T-helper 17 cell (primary cell): ENCODE results near the gene CCL3. TPM values are rescaled to one million over a fixed set of nuclear protein-coding genes. Genes with fewer than 3 reads are reported as not detected.

ENCODE experiments used
- ATAC-seq: fragments of 150-1000 bp; cut with Tn5 transposase; 2 replicates; pipeline ENCODE4 v1.10.0; 2021; ENCODE audit warnings: mild to moderate bottlenecking, moderate library complexity
- DNase-seq, 3 donors: peaks; one replicate each; pipeline versions ENCODE4 v3.0.0 to v3.0.0-alpha.2; 2020 to 2021
- H3K9me3 ChIP-seq: one replicate; pipeline ENCODE4 v1.7.0; 2013; ENCODE audit warnings: low read length, mild to moderate bottlenecking; ENCODE audit not compliant: control insufficient read depth, poor library complexity, severe bottlenecking
- H3K27ac Mint-ChIP-seq: one replicate; pipeline ENCODE4 v1.8.0; 2022; ENCODE audit warnings: mild to moderate bottlenecking, moderate library complexity, mixed read lengths
- H3K27me3 Mint-ChIP-seq: one replicate; pipeline ENCODE4 v1.8.0; 2022; ENCODE audit warnings: mixed read lengths
- H3K36me3 Mint-ChIP-seq: one replicate; pipeline ENCODE4 v1.8.0; 2022; ENCODE audit warnings: low read depth, mixed read lengths
- H3K4me1 Mint-ChIP-seq: one replicate; pipeline ENCODE4 v1.8.0; 2022; ENCODE audit warnings: mild to moderate bottlenecking, mixed read lengths
- H3K4me3 Mint-ChIP-seq: one replicate; pipeline ENCODE4 v1.8.0; 2022; ENCODE audit warnings: mild to moderate bottlenecking, moderate library complexity, mixed read lengths
- total RNA-seq, 4 donors: library from RNA in 2 of 4; stranded (reverse) in 2 of 4; gene quantifications; one replicate each; pipeline ENCODE4 v1.2.3 and lab custom pipeline; 2022 to 2026

The CCL3 gene
- total RNA-seq = 1 to 10 TPM; 5.8 to 8.8 TPM
- total RNA-seq (lab: John Stamatoyannopoulos, UW) = 0 to 0.58 reads per million in 2 donors

DNA sequence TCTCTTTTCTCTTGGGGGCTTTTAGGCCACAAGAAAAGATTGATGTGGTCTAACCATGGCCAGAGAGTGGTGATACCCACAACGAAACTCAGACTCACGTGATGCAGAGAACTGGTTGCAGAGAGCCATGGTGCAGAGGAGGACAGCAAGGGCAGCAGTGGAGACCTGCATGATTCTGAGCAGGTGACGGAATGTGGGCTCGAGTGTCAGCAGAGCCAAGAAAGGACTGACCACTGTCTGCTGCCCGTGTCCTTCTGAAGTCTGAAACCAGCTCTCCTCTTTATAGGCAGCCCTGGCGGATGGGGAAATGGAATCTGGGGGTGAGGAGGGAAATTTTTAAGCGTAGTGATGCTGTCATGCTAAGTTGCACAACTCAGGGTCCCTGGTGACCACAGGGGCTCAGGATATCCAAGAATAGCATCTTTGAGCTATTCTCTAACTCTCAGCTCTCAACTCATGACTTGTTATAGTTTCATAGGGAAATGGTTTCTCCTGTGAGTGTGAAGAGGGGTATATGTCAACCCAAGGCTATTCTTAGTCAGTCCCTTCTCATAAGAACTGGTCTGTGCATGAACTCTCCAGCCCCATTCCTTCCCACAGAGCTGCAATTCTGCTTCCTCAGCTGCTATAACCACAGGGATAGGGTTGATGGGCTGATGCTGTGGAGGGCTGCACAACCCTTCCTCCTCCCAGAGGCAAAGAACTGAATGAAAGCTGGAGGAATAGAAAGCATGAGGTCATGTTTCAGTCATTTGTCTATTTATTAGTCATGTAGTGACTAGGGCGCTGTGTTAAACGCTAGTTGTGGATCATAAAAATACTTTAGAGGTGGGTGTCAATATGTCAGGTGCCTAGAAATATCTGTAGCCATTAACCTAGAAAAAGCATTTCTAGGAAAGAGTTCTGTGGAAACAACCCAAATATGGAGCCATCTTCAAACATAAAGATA is at the start of gene CCL3:
Gene CCL3, minus strand, starts transcription at position 256 of the 949 bp plus-strand sequence. Its CDS starts 85 bp downstream, at position 171.
- peaks cover 4% of the 10 kb centered on the region for H3K36me3 Mint-ChIP-seq
- no peaks in the 10 kb centered on the region for H3K9me3 ChIP-seq
- ATAC-seq (peak; percentile 71), DNase-seq (no peak)
- peaks cover 8% of the 10 kb centered on the region for H3K4me1 Mint-ChIP-seq
- H3K4me3 Mint-ChIP-seq = peak within 1 kb of the TSS; percentile 52
- peak within 1 kb of the TSS; percentile 37 for H3K27ac Mint-ChIP-seq
- peaks cover 44% of the 10 kb centered on the region for H3K27me3 Mint-ChIP-seq

DNA sequence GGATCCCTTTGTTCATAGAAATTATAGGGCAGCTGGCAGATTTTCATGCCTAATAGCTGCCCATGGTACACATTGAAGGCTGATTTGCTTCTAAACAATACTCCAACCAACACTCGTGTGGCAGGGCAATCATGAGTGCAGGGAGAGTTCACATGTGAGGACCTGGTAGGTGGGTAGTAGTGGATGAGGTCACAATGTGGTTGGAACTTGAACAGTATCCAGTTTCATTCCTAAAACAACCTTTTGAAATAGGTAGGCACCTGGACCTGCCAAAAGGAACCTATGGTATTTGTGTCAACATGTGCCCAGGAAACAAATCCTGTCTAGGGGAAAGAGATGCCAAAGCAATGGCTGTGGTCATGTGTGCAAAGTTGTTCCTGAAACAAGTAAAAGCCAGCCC is 46.5 kb upstream of the CCL3 start:
- Mint-ChIP-seq H3K4me3 (no peak overlapping the region), H3K27ac (no peak overlapping the region), H3K27me3 (peaks cover 67% of the 10 kb centered on the region), H3K4me1 (peaks cover 3% of the 10 kb centered on the region), H3K36me3 (peaks cover 5% of the 10 kb centered on the region)
- no peak for ATAC-seq
- DNase-seq = no peak
- H3K9me3 ChIP-seq = no peaks in the 10 kb centered on the region

GRCh38 chr17:36136036-36136435 is 46.1 kb upstream of the CCL3 start:
- ATAC-seq (no peak), DNase-seq (no peak)
- Mint-ChIP-seq H3K27ac (no peak overlapping the region), H3K27me3 (peaks cover 66% of the 10 kb centered on the region), H3K4me3 (no peak overlapping the region), H3K4me1 (peaks cover under 1% of the 10 kb centered on the region), H3K36me3 (peaks cover 5% of the 10 kb centered on the region)
- no peaks in the 10 kb centered on the region for H3K9me3 ChIP-seq

GRCh38 chr17:36135465-36135864 is 45.5 kb upstream of the CCL3 start:
- ATAC-seq (no peak), DNase-seq (no peak)
- H3K4me1 Mint-ChIP-seq = no peaks in the 10 kb centered on the region
- H3K4me3 Mint-ChIP-seq = no peak overlapping the region
- peaks cover 5% of the 10 kb centered on the region for H3K36me3 Mint-ChIP-seq
- peaks cover 65% of the 10 kb centered on the region for H3K27me3 Mint-ChIP-seq
- no peak overlapping the region for H3K27ac Mint-ChIP-seq
- H3K9me3 ChIP-seq = no peaks in the 10 kb centered on the region

GRCh38 chr17:36133602-36134236 is 43.8 kb upstream of the CCL3 start:
- no peak for ATAC-seq
- H3K27me3 Mint-ChIP-seq = peaks cover 82% of the 10 kb centered on the region
- no peaks in the 10 kb centered on the region for H3K4me1 Mint-ChIP-seq
- no peaks in the 10 kb centered on the region for H3K9me3 ChIP-seq
- no peak overlapping the region for H3K4me3 Mint-ChIP-seq
- no peak for DNase-seq
- H3K36me3 Mint-ChIP-seq = peaks cover 5% of the 10 kb centered on the region
- H3K27ac Mint-ChIP-seq = no peak overlapping the region

- peak; percentile 40 for ATAC-seq
- H3K36me3 Mint-ChIP-seq = peaks cover 5% of the 10 kb centered on the region
- no peak overlapping the region for H3K27ac Mint-ChIP-seq
- peaks cover 91% of the 10 kb centered on the region for H3K27me3 Mint-ChIP-seq
- no peaks in the 10 kb centered on the region for H3K4me1 Mint-ChIP-seq
- H3K4me3 Mint-ChIP-seq = no peak overlapping the region
- DNase-seq = no peak
- no peaks in the 10 kb centered on the region for H3K9me3 ChIP-seq
Observed at GRCh38 chr17:36132421-36132831, 42.5 kb upstream of the CCL3 start.

GRCh38 chr17:36131931-36132330 is 42.0 kb upstream of the CCL3 start:
- Mint-ChIP-seq H3K27me3 (peaks cover 88% of the 10 kb centered on the region), H3K4me3 (no peak overlapping the region), H3K36me3 (peaks cover 2% of the 10 kb centered on the region), H3K4me1 (no peaks in the 10 kb centered on the region), H3K27ac (no peak overlapping the region)
- DNase-seq (no peak), ATAC-seq (no peak)
- H3K9me3 ChIP-seq = no peaks in the 10 kb centered on the region

DNA sequence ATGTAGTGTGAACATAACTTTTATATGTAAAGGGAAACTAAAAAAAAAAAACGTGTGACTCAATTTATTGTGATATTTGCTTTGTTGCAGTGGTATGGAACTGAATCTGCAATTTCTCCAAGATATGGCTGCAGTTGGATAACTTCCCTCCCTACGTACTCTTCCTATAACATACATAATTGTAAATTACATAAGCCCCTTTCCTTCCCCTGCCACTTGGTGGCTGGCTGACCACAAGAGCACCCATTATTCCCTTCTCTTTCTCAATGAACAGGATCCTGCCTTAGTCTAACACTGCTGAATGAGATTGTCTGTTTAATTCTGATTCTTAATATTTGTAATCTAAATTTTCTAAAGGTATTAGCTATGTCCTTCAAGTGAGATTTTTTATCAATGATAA is 41.5 kb upstream of the CCL3 start:
- H3K4me1 Mint-ChIP-seq = no peaks in the 10 kb centered on the region
- no peaks in the 10 kb centered on the region for H3K9me3 ChIP-seq
- ATAC-seq (no peak), DNase-seq (no peak)
- H3K27me3 Mint-ChIP-seq = peaks cover 83% of the 10 kb centered on the region
- no peak overlapping the region for H3K27ac Mint-ChIP-seq
- peaks cover 2% of the 10 kb centered on the region for H3K36me3 Mint-ChIP-seq
- H3K4me3 Mint-ChIP-seq = no peak overlapping the region

DNA sequence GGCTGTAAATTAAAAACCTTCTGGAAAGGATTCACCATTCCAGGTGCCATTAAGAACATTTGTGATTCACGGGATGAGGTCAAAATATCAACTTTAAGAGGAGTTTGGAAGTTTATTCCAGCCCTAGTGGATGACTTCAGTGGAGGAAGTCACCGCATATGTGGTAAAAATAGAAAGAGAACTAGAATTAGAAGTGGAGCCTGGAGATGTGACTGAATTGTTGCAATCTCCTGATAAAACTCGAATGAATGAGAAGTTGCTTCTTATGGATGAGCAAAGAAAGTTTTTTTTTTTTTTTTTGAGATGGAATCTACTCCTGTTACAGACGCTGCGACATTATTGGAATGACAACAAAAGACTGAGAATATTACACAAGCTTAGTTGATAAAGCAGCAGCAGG is 40.4 kb upstream of the CCL3 start:
- Mint-ChIP-seq H3K27me3 (peaks cover 72% of the 10 kb centered on the region), H3K36me3 (no peaks in the 10 kb centered on the region), H3K4me1 (no peaks in the 10 kb centered on the region), H3K4me3 (no peak overlapping the region), H3K27ac (no peak overlapping the region)
- H3K9me3 ChIP-seq = no peaks in the 10 kb centered on the region
- ATAC-seq (no peak), DNase-seq (no peak)

DNA sequence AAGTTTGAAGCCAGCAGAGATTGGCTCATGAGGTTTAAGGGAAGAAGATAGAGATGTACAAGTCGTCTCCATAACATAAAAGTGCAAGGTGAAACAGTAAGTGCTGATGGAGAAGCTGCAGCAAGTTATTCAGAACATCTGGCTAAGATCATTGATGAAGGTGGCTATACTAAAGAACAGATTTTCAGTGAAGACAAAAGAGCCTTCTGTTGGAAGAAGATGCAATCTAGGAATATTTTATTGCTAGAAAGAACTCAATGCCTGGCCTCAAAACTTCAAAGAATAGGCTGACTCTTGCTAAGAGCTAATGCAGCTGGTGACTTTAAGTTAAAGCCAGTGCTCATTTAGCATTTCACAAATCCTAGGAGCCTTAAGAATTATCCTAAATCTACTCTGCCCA is 39.7 kb upstream of the CCL3 start:
- H3K27ac Mint-ChIP-seq = no peak overlapping the region
- H3K27me3 Mint-ChIP-seq = peaks cover 67% of the 10 kb centered on the region
- ATAC-seq (no peak), DNase-seq (no peak)
- no peaks in the 10 kb centered on the region for H3K4me1 Mint-ChIP-seq
- no peak overlapping the region for H3K4me3 Mint-ChIP-seq
- no peaks in the 10 kb centered on the region for H3K9me3 ChIP-seq
- H3K36me3 Mint-ChIP-seq = no peaks in the 10 kb centered on the region

- H3K4me3 Mint-ChIP-seq = no peak overlapping the region
- H3K27me3 Mint-ChIP-seq = peaks cover 57% of the 10 kb centered on the region
- no peaks in the 10 kb centered on the region for H3K9me3 ChIP-seq
- H3K36me3 Mint-ChIP-seq = no peaks in the 10 kb centered on the region
- DNase-seq (no peak), ATAC-seq (no peak)
- no peaks in the 10 kb centered on the region for H3K4me1 Mint-ChIP-seq
- no peak overlapping the region for H3K27ac Mint-ChIP-seq
Observed at GRCh38 chr17:36128411-36128978, 38.6 kb upstream of the CCL3 start.

DNA sequence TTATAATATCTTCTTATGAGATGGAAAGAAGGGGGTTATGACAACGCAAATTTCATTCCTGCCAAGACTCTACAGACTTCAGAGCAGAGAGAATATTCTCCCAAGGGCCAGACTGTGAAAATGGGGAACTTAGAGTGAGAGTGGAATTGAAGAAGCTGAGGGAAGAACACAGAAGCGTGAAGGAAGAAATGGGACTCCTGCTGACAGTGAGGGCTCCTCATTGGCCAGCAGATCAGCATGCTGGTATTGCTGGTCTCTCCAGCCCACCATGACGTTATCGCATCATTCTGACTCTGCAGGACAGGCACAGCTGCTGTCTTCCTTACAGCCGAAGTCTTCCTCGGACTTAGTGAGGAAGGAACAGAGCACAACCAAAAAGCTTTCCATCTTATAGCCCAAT is 38.0 kb upstream of the CCL3 start:
- H3K36me3 Mint-ChIP-seq = no peaks in the 10 kb centered on the region
- H3K27me3 Mint-ChIP-seq = peaks cover 55% of the 10 kb centered on the region
- H3K27ac Mint-ChIP-seq = peak overlapping the region; percentile 53
- DNase-seq (no peak), ATAC-seq (no peak)
- no peaks in the 10 kb centered on the region for H3K4me1 Mint-ChIP-seq
- no peaks in the 10 kb centered on the region for H3K9me3 ChIP-seq
- no peak overlapping the region for H3K4me3 Mint-ChIP-seq

DNA sequence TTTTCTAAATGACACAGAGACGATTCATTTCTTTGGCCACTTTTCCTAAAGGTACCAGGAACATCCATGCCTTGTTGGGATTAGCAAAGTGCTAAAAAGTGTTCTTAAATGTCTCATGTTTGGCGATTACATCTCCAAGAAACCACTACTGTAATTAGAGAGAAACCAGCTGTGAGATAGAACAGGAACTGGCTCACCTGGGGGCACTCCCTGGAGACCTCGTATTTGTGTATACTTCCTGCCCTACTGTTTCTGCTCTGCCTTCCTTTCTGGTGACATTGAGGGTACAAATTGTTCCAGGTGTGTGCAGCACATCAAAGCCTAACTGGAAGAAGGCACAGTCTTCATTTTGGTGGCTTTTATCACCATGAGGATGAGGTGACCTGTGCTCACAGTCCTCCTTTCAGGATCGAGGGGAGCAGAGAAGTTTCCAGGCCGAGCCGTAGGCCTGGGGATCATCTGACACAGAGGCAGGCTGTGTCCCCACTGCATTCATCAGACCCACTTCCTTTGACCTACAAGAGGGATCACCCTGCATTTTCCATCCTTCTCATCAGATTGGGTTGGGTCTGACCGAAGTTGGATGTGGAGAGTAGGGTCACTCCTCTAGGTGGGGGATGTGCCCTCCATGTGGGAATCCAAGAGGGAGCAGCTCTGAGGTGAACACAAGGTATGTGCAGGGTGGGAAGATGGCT is 37.4 kb upstream of the CCL3 start:
- ATAC-seq = peak; percentile 36

More for the DNA sequence above, 37.4 kb upstream of the CCL3 start:
- no peak for DNase-seq
- H3K4me3 Mint-ChIP-seq = no peak overlapping the region
- no peaks in the 10 kb centered on the region for H3K36me3 Mint-ChIP-seq
- no peaks in the 10 kb centered on the region for H3K9me3 ChIP-seq
- peak overlapping the region; percentile 53 for H3K27ac Mint-ChIP-seq
- no peaks in the 10 kb centered on the region for H3K4me1 Mint-ChIP-seq
- H3K27me3 Mint-ChIP-seq = peaks cover 52% of the 10 kb centered on the region
